OCI-LY1 (cell line): ENCODE results near the gene MPZ.

Source experiments
- EZH2 ChIP-seq: fragments of 200-600 bp; sonication (generic), shearing (Covaris generic); IDR thresholded peaks from 2 replicates; pipeline ENCODE4 v1.8.0; 2017; ENCODE audit warnings: borderline replicate concordance, mixed run types, mild to moderate bottlenecking, antibody characterized with exemption, low read length, moderate library complexity, mixed read lengths
- TF ChIP-seq, protein P1 (sequence below): fragments of 200-600 bp; sonication (generic), shearing (Covaris generic); IDR thresholded peaks from 2 replicates; pipeline ENCODE4 v1.5.1; 2017; ENCODE audit warnings: mild to moderate bottlenecking, antibody characterized with exemption, low read length, moderate library complexity, mixed read lengths

DNA sequence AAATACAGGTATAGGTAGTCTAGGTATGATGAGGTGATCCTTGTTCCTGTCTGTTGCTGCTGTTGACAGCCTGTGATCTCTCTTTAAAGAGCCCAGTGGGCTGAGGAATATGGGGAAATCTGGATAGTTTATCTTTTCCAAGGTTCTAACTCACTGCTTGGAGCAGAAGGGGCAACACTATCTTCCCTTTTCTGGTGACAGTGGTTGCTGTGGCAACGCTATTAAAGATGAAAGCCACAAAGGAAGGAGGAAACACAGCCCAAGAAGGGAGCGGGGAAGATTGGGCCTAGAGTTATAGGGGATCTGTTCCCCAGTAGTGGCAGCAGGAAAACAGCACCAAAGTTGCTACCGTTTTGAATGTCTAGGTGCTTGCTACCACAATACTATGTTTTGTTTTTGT is 42.4 kb downstream of the MPZ start:
- TF ChIP-seq, protein P1, sequence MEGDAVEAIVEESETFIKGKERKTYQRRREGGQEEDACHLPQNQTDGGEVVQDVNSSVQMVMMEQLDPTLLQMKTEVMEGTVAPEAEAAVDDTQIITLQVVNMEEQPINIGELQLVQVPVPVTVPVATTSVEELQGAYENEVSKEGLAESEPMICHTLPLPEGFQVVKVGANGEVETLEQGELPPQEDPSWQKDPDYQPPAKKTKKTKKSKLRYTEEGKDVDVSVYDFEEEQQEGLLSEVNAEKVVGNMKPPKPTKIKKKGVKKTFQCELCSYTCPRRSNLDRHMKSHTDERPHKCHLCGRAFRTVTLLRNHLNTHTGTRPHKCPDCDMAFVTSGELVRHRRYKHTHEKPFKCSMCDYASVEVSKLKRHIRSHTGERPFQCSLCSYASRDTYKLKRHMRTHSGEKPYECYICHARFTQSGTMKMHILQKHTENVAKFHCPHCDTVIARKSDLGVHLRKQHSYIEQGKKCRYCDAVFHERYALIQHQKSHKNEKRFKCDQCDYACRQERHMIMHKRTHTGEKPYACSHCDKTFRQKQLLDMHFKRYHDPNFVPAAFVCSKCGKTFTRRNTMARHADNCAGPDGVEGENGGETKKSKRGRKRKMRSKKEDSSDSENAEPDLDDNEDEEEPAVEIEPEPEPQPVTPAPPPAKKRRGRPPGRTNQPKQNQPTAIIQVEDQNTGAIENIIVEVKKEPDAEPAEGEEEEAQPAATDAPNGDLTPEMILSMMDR, result no peak
- TF ChIP-seq EZH2, result no peak
